ENCODE measurements around the gene TMEM87A. TPM values are rescaled to one million over a fixed set of nuclear protein-coding genes. Genes with fewer than 3 reads are reported as not detected.

The TMEM87A gene
- total and polyA plus RNA-seq, 2 experiments from 2014 or later: 41.8 to 43.5 TPM

DNA sequence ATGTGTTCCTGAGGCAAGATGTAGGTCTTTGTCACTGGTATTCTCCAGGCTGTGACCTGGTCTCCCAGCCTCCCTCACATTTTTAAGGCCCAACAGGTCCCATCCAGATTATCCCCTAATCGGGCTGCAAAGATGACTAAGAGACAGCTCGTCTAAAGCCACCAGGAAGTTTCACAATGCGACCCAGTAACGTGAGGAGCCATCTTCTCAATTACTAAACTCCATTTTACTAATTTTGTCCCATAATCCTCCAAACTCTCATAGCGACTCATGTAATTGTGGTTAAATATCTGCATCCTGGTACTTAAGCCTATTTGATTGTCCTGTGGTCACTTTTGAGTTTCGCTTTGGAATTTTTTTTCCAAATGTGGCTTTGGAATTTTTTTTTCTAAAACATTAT is 108.1 kb downstream of the TMEM87A start (continued):
- TF ChIP-seq, protein P1, sequence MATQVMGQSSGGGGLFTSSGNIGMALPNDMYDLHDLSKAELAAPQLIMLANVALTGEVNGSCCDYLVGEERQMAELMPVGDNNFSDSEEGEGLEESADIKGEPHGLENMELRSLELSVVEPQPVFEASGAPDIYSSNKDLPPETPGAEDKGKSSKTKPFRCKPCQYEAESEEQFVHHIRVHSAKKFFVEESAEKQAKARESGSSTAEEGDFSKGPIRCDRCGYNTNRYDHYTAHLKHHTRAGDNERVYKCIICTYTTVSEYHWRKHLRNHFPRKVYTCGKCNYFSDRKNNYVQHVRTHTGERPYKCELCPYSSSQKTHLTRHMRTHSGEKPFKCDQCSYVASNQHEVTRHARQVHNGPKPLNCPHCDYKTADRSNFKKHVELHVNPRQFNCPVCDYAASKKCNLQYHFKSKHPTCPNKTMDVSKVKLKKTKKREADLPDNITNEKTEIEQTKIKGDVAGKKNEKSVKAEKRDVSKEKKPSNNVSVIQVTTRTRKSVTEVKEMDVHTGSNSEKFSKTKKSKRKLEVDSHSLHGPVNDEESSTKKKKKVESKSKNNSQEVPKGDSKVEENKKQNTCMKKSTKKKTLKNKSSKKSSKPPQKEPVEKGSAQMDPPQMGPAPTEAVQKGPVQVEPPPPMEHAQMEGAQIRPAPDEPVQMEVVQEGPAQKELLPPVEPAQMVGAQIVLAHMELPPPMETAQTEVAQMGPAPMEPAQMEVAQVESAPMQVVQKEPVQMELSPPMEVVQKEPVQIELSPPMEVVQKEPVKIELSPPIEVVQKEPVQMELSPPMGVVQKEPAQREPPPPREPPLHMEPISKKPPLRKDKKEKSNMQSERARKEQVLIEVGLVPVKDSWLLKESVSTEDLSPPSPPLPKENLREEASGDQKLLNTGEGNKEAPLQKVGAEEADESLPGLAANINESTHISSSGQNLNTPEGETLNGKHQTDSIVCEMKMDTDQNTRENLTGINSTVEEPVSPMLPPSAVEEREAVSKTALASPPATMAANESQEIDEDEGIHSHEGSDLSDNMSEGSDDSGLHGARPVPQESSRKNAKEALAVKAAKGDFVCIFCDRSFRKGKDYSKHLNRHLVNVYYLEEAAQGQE (IDR thresholded peaks at IDR 0.05; ENCODE audit: unreplicated experiment): no peak
- TF ChIP-seq POLR2AphosphoS5 (IDR thresholded peaks at IDR 0.05; ENCODE audit: low read depth) (no peak), JUNB (IDR thresholded peaks at IDR 0.05; ENCODE audit: unreplicated experiment) (no peak), EZH2phosphoT487 (IDR thresholded peaks at IDR 0.05; ENCODE audit: unreplicated experiment) (no peak), CREB1 (CRISPR knock-in tag; IDR thresholded peaks at IDR 0.05; ENCODE audit: low read depth) (no peak), ZNF331 (CRISPR knock-in tag; IDR thresholded peaks at IDR 0.05; ENCODE audit: low read depth) (no peak)
- TF ChIP-seq, protein P2, sequence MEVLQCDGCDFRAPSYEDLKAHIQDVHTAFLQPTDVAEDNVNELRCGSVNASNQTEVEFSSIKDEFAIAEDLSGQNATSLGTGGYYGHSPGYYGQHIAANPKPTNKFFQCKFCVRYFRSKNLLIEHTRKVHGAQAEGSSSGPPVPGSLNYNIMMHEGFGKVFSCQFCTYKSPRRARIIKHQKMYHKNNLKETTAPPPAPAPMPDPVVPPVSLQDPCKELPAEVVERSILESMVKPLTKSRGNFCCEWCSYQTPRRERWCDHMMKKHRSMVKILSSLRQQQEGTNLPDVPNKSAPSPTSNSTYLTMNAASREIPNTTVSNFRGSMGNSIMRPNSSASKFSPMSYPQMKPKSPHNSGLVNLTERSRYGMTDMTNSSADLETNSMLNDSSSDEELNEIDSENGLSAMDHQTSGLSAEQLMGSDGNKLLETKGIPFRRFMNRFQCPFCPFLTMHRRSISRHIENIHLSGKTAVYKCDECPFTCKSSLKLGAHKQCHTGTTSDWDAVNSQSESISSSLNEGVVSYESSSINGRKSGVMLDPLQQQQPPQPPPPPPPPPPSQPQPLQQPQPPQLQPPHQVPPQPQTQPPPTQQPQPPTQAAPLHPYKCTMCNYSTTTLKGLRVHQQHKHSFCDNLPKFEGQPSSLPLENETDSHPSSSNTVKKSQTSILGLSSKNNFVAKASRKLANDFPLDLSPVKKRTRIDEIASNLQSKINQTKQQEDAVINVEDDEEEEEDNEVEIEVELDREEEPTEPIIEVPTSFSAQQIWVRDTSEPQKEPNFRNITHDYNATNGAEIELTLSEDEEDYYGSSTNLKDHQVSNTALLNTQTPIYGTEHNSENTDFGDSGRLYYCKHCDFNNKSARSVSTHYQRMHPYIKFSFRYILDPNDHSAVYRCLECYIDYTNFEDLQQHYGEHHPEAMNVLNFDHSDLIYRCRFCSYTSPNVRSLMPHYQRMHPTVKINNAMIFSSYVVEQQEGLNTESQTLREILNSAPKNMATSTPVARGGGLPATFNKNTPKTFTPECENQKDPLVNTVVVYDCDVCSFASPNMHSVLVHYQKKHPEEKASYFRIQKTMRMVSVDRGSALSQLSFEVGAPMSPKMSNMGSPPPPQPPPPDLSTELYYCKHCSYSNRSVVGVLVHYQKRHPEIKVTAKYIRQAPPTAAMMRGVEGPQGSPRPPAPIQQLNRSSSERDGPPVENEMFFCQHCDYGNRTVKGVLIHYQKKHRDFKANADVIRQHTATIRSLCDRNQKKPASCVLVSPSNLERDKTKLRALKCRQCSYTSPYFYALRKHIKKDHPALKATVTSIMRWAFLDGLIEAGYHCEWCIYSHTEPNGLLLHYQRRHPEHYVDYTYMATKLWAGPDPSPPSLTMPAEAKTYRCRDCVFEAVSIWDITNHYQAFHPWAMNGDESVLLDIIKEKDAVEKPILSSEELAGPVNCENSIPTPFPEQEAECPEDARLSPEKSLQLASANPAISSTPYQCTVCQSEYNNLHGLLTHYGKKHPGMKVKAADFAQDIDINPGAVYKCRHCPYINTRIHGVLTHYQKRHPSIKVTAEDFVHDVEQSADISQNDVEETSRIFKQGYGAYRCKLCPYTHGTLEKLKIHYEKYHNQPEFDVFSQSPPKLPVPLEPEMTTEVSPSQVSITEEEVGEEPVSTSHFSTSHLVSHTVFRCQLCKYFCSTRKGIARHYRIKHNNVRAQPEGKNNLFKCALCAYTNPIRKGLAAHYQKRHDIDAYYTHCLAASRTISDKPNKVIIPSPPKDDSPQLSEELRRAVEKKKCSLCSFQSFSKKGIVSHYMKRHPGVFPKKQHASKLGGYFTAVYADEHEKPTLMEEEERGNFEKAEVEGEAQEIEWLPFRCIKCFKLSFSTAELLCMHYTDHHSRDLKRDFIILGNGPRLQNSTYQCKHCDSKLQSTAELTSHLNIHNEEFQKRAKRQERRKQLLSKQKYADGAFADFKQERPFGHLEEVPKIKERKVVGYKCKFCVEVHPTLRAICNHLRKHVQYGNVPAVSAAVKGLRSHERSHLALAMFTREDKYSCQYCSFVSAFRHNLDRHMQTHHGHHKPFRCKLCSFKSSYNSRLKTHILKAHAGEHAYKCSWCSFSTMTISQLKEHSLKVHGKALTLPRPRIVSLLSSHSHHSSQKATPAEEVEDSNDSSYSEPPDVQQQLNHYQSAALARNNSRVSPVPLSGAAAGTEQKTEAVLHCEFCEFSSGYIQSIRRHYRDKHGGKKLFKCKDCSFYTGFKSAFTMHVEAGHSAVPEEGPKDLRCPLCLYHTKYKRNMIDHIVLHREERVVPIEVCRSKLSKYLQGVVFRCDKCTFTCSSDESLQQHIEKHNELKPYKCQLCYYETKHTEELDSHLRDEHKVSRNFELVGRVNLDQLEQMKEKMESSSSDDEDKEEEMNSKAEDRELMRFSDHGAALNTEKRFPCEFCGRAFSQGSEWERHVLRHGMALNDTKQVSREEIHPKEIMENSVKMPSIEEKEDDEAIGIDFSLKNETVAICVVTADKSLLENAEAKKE (CRISPR knock-in tag; IDR thresholded peaks at IDR 0.05): no peak
